ENCODE data around the gene PPP1R26. TPM values are rescaled to one million over a fixed set of nuclear protein-coding genes. Genes with fewer than 3 reads are reported as not detected.

Gene PPP1R26
- total RNA-seq, 1 experiment from 2014 or later, result 0.22 TPM

DNA sequence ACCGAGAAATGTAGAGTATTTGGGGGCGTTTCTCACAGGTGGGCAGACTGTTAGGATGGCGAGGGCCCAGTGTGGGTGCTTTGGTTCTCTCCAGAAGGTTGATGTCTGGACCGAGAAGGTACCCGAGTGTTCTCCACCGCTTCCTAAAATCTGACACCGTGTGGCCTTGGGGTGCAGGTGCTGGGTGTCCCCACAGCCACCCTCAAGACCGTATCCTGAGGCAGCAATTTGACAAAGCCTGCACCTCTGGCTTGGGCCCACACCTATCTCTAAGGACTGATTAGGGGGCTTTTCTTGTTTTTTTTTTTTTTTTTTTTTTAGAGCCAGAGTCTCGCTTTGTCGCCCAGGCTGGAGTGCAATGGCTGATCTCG, 1.3 kb downstream of the PPP1R26 start:
- no peaks in the 10 kb centered on the region for H3K36me3 ChIP-seq (ENCODE audit: insufficient read depth, low read length)
- H2AFZ ChIP-seq (ENCODE audit: low read length), result no peak overlapping the region
- no peaks in the 10 kb centered on the region for H3K79me2 ChIP-seq (ENCODE audit: low read length)
- no peaks in the 10 kb centered on the region for H3K9me3 ChIP-seq (ENCODE audit: low read length)
- no peaks in the 10 kb centered on the region for H3K27me3 ChIP-seq (ENCODE audit: low read length)
- H3K4me1 ChIP-seq (ENCODE audit: low read length), result peaks cover 19% of the 10 kb centered on the region
- no peak overlapping the region for H3K9ac ChIP-seq (ENCODE audit: low read length)
- H4K20me1 ChIP-seq (ENCODE audit: insufficient read depth, low read depth, low read length), result no peaks in the 10 kb centered on the region
- DNase-seq, result no peak
- H3K27ac ChIP-seq (ENCODE audit: low read length), result no peak overlapping the region
- H3K4me3 ChIP-seq (ENCODE audit: low read length), result no peak overlapping the region
- H3K9me2 ChIP-seq (replicated peaks; ENCODE audit: insufficient read depth, low read length), result no peaks in the 10 kb centered on the region
- H3K4me2 ChIP-seq (ENCODE audit: low read depth, low read length, poor library complexity, severe bottlenecking), result peak overlapping the region; percentile 40

DNA sequence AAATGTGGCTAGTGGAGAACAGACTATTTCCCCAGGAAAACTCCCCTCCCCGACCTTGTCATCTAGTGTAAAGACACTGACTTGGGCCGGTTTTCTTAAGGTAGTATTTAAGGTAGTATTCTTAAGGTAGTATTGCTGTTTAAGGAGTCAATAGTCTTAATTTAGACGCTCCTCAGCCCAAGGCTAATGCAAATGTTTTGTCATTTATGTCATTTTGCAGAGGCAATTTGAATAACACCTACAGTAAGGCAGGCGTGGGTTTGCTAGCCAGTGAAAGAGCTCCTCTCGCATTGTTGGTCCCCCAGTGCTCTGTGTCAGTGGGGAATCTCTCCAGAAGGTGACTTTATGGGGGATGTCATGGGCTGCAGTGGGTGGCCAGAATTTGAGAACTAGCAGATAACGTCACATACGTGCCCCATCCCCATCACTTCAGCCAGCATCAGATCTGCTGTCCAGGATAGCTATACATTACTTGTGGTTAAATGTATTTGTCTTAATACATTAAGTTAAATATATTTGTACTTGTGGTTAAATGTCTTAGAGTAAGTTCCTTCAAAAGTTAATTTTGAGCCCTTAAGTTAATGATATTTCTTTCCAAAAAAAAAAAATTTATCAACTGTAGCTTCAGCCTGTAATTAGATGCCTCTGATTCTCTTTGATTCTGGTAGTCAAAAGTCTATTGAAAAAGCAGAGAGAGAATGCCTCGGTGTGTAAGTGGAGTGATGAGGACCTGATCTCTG, 2.6 kb downstream of the PPP1R26 start:
- Histone ChIP-seq H3K27ac (ENCODE audit: low read length) (no peak overlapping the region), H3K9me2 (replicated peaks; ENCODE audit: insufficient read depth, low read length) (no peaks in the 10 kb centered on the region), H4K20me1 (ENCODE audit: insufficient read depth, low read depth, low read length) (no peaks in the 10 kb centered on the region), H3K4me2 (ENCODE audit: low read depth, low read length, poor library complexity, severe bottlenecking) (peak overlapping the region; percentile 40), H3K79me2 (ENCODE audit: low read length) (no peaks in the 10 kb centered on the region), H3K4me1 (ENCODE audit: low read length) (peaks cover 19% of the 10 kb centered on the region), H3K36me3 (ENCODE audit: insufficient read depth, low read length) (no peaks in the 10 kb centered on the region), H3K9me3 (ENCODE audit: low read length) (no peaks in the 10 kb centered on the region), H2AFZ (ENCODE audit: low read length) (no peak overlapping the region), H3K4me3 (ENCODE audit: low read length) (no peak overlapping the region), H3K27me3 (ENCODE audit: low read length) (no peaks in the 10 kb centered on the region), H3K9ac (ENCODE audit: low read length) (no peak overlapping the region)
- DNase-seq, result peak; percentile 64

DNA sequence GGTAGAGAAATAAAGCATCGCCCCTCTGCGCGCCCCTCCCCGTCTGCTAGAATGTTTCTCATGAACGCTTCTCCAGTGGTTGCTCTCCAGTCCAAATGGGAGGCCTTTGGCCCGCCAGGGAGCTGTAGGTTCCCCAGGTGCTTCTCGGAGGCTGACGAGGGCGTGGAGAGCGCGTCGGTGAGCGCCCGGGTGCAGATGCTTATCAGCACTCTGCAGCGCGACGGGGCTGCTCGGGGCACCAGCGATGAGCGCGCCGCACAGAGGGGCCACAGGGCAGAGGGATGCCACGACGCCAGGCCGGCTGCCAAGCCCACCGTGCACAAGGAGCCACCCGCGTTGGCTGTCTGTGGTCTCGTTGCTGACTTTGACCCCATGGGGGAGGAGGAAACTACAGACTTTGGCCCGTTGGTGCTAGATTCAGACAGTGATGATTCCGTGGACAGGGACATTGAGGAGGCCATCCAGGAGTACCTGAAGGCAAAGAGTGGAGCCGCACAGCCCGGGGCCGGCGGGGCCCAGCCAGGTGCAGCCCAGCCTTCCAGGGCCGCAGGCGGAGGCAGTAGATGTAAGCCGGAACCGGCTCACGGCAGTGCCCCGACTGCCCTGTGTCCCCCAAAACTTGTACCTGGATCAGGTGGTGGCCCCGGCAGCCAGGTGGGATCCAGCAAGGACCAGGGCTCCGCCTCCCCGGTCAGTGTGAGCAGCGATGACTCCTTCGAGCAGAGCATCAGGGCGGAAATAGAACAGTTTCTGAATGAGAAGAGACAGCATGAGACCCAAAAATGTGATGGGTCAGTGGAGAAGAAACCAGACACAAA, 5.1 kb downstream of the PPP1R26 start:
- H3K9ac ChIP-seq (ENCODE audit: low read length), result no peak overlapping the region
- no peaks in the 10 kb centered on the region for H3K79me2 ChIP-seq (ENCODE audit: low read length)
- H3K36me3 ChIP-seq (ENCODE audit: insufficient read depth, low read length), result no peaks in the 10 kb centered on the region
- peaks cover 19% of the 10 kb centered on the region for H3K4me1 ChIP-seq (ENCODE audit: low read length)
- no peak overlapping the region for H2AFZ ChIP-seq (ENCODE audit: low read length)
- no peak for DNase-seq
- no peaks in the 10 kb centered on the region for H4K20me1 ChIP-seq (ENCODE audit: insufficient read depth, low read depth, low read length)
- no peak overlapping the region for H3K4me2 ChIP-seq (ENCODE audit: low read depth, low read length, poor library complexity, severe bottlenecking)
- H3K27me3 ChIP-seq (ENCODE audit: low read length), result no peaks in the 10 kb centered on the region
- H3K4me3 ChIP-seq (ENCODE audit: low read length), result no peak overlapping the region
- H3K9me3 ChIP-seq (ENCODE audit: low read length), result no peaks in the 10 kb centered on the region
- H3K9me2 ChIP-seq (replicated peaks; ENCODE audit: insufficient read depth, low read length), result no peaks in the 10 kb centered on the region
- H3K27ac ChIP-seq (ENCODE audit: low read length), result no peak overlapping the region

DNA sequence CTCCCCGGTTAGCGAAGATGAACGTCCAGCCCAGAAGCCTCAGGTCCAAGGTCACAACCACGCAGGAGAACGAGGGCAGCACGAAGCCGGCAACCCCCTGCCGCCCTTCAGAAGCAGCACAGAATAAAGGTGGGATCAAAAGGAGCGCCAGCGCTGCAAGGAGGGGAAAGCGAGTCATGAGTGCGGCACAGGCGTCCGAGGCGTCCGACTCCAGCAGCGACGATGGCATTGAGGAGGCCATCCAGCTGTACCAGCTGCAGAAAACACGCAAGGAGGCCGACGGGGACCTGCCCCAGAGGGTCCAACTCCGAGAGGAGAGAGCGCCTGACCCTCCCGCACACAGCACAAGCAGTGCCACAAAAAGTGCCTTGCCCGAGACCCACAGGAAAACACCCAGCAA, 5.8 kb downstream of the PPP1R26 start:
- no peak overlapping the region for H3K4me3 ChIP-seq (ENCODE audit: low read length)
- H3K79me2 ChIP-seq (ENCODE audit: low read length), result no peaks in the 10 kb centered on the region
- no peak overlapping the region for H3K9ac ChIP-seq (ENCODE audit: low read length)
- no peaks in the 10 kb centered on the region for H3K9me3 ChIP-seq (ENCODE audit: low read length)
- no peak overlapping the region for H3K27ac ChIP-seq (ENCODE audit: low read length)
- H2AFZ ChIP-seq (ENCODE audit: low read length), result no peak overlapping the region
- DNase-seq, result no peak
- H3K36me3 ChIP-seq (ENCODE audit: insufficient read depth, low read length), result no peaks in the 10 kb centered on the region
- H4K20me1 ChIP-seq (ENCODE audit: insufficient read depth, low read depth, low read length), result no peaks in the 10 kb centered on the region
- peaks cover 19% of the 10 kb centered on the region for H3K4me1 ChIP-seq (ENCODE audit: low read length)
- no peaks in the 10 kb centered on the region for H3K27me3 ChIP-seq (ENCODE audit: low read length)
- H3K4me2 ChIP-seq (ENCODE audit: low read depth, low read length, poor library complexity, severe bottlenecking), result no peak overlapping the region
- H3K9me2 ChIP-seq (replicated peaks; ENCODE audit: insufficient read depth, low read length), result no peaks in the 10 kb centered on the region

DNA sequence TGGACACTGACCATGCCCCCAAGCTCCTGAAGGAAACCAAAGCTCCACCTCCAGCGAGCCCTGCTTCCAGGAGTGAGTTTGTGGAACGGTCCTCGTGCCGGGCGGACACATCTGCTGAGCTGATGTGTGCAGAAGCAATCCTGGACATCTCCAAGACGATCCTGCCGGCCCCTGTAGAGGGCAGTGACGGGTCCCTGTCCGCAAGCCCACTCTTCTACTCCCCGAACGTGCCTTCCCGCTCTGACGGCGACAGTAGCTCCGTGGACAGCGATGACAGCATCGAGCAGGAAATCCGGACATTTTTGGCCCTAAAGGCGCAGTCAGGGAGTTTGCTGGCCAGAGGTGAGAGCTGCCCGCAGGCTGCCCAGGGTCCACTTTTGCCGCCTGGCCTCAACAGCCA, 6.2 kb downstream of the PPP1R26 start:
- no peaks in the 10 kb centered on the region for H4K20me1 ChIP-seq (ENCODE audit: insufficient read depth, low read depth, low read length)
- no peaks in the 10 kb centered on the region for H3K79me2 ChIP-seq (ENCODE audit: low read length)
- H3K4me1 ChIP-seq (ENCODE audit: low read length), result peaks cover 19% of the 10 kb centered on the region
- H3K27me3 ChIP-seq (ENCODE audit: low read length), result no peaks in the 10 kb centered on the region
- no peak overlapping the region for H3K4me3 ChIP-seq (ENCODE audit: low read length)
- no peak overlapping the region for H3K9ac ChIP-seq (ENCODE audit: low read length)
- H3K9me3 ChIP-seq (ENCODE audit: low read length), result no peaks in the 10 kb centered on the region
- no peak overlapping the region for H3K27ac ChIP-seq (ENCODE audit: low read length)
- H3K9me2 ChIP-seq (replicated peaks; ENCODE audit: insufficient read depth, low read length), result no peaks in the 10 kb centered on the region
- H2AFZ ChIP-seq (ENCODE audit: low read length), result no peak overlapping the region
- no peak overlapping the region for H3K4me2 ChIP-seq (ENCODE audit: low read depth, low read length, poor library complexity, severe bottlenecking)
- no peaks in the 10 kb centered on the region for H3K36me3 ChIP-seq (ENCODE audit: insufficient read depth, low read length)
- no peak for DNase-seq

DNA sequence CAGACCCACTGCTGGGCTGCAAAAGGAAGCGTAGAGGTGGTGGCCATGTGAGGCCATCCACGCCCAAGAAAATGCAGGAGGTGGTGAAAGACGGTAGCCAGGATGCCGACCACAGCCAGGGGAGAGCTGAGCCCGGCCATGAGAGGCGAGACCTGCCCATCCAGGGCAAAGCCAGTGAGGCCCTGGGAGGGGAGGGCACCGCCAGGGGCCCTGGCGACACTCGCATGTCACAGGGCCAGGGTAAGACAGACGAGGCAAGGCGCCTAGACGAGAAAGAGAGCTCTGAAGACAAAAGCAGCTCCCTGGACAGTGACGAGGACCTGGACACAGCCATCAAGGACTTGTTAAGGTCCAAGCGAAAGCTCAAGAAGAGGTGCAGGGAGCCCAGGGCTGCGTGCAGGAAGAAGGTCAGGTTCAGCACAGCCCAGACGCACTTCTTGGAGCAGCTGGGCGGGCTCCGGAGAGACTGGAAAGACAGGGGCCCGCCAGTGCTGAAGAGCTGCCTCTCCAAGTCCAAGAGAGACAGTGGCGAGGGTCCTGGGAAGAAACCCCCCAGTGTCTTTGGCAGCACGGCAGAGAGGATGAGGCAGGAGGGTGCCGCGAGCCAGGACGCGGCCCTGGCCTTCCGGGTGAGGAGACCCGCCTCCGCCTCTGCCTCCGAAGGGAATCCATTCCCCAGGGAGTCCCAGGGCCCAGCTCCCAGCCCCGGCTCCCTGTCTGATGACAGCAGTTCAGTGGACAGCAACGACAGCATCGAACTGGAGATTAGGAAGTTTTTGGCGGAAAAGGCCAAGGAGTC, 6.9 kb downstream of the PPP1R26 start:
- H3K27me3 ChIP-seq (ENCODE audit: low read length), result no peaks in the 10 kb centered on the region
- no peak overlapping the region for H2AFZ ChIP-seq (ENCODE audit: low read length)
- no peaks in the 10 kb centered on the region for H3K36me3 ChIP-seq (ENCODE audit: insufficient read depth, low read length)
- H3K4me2 ChIP-seq (ENCODE audit: low read depth, low read length, poor library complexity, severe bottlenecking), result no peak overlapping the region
- H3K9ac ChIP-seq (ENCODE audit: low read length), result no peak overlapping the region
- no peaks in the 10 kb centered on the region for H3K79me2 ChIP-seq (ENCODE audit: low read length)
- H3K9me3 ChIP-seq (ENCODE audit: low read length), result no peaks in the 10 kb centered on the region
- H3K9me2 ChIP-seq (replicated peaks; ENCODE audit: insufficient read depth, low read length), result no peaks in the 10 kb centered on the region
- no peaks in the 10 kb centered on the region for H4K20me1 ChIP-seq (ENCODE audit: insufficient read depth, low read depth, low read length)
- H3K4me1 ChIP-seq (ENCODE audit: low read length), result peaks cover 19% of the 10 kb centered on the region
- DNase-seq, result no peak
- no peak overlapping the region for H3K4me3 ChIP-seq (ENCODE audit: low read length)
- no peak overlapping the region for H3K27ac ChIP-seq (ENCODE audit: low read length)

DNA sequence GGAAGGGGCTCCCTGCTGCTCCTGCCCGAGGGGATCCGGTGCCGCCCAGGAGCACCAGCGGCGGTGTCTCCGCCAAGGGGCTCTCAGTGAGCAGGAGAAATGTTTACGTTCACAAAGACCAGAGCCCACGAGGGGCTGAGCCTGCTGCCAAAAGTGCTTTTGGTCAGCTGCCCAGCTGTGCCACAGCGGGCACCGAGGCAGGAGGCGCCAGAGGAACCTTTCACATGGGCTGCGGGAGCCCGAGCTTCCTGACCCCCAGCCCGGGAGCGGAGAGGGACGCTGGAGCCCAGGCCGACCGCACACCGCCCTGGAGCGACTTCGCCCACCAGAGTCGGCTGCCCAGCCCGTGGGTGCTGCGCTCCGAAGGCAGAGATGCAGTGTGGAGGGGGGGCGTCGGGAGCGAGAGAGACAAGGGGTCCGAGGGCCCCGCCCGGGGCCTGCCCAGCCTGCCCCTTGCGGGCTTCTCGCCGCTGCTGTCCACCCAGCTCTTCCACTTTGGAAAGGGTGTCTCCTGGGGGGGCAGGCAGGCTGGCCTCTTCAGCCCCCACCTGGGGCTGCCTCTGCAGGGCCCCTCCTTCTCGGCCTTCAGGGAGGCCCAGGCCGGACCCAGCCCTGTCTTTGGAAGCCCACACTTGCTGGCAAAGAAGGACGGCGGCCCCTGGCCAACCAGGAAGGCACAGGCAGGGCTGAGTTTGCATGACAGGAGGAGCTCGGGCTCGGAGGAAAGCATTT, 7.9 kb downstream of the PPP1R26 start:
- H3K4me1 ChIP-seq (ENCODE audit: low read length), result peaks cover 9% of the 10 kb centered on the region

More for the DNA sequence above, 7.9 kb downstream of the PPP1R26 start:
- Histone ChIP-seq H3K9ac (ENCODE audit: low read length) (no peak overlapping the region), H3K4me2 (ENCODE audit: low read depth, low read length, poor library complexity, severe bottlenecking) (no peak overlapping the region), H3K9me3 (ENCODE audit: low read length) (no peaks in the 10 kb centered on the region), H3K27ac (ENCODE audit: low read length) (no peak overlapping the region), H3K27me3 (ENCODE audit: low read length) (no peaks in the 10 kb centered on the region), H3K36me3 (ENCODE audit: insufficient read depth, low read length) (no peaks in the 10 kb centered on the region), H3K4me3 (ENCODE audit: low read length) (no peak overlapping the region), H3K79me2 (ENCODE audit: low read length) (no peaks in the 10 kb centered on the region), H3K9me2 (replicated peaks; ENCODE audit: insufficient read depth, low read length) (no peaks in the 10 kb centered on the region), H4K20me1 (ENCODE audit: insufficient read depth, low read depth, low read length) (no peaks in the 10 kb centered on the region), H2AFZ (ENCODE audit: low read length) (no peak overlapping the region)
- DNase-seq, result no peak
